K562 (cell line): Measurements from ENCODE around the gene URM1. TPM values are rescaled to one million over a fixed set of nuclear protein-coding genes. Genes with fewer than 3 reads are reported as not detected.

Experiments
- BHLHE40 ChIP-seq: IDR thresholded peaks from 2 replicates; pipeline ENCODE4 v1.6.1; 2011; ENCODE audit warnings: low read length, improper control_type of control experiment
- CXXC5 ChIP-seq: fragments of 250-450 bp; sonication (Bioruptor Pico); IDR thresholded peaks from 2 replicates; pipeline ENCODE4 v1.8.0; 2022; ENCODE audit warnings: inconsistent platforms, mild to moderate bottlenecking, moderate library complexity
- ELK1 ChIP-seq: sonication (generic); formaldehyde crosslinking; IDR thresholded peaks from 2 replicates; pipeline ENCODE4 v1.8.1; 2022; ENCODE audit warnings: missing genetic modification reagents
- EP400 ChIP-seq: fragments of 450-650 bp; IDR thresholded peaks from 2 replicates; pipeline ENCODE4 v1.6.1; 2017; ENCODE audit warnings: antibody characterized with exemption, mild to moderate bottlenecking, moderate library complexity
- FOXP4 ChIP-seq: sonication (generic); formaldehyde crosslinking; IDR thresholded peaks from 2 replicates; pipeline ENCODE4 v1.8.0; 2022; ENCODE audit warnings: mild to moderate bottlenecking, missing genetic modification reagents, borderline replicate concordance
- HEY1 ChIP-seq: fragments of 250-450 bp; sonication (Bioruptor Pico); IDR thresholded peaks from 2 replicates; pipeline ENCODE4 v1.5.0; 2020; ENCODE audit warnings: mild to moderate bottlenecking, moderate library complexity, borderline replicate concordance
- MED1 ChIP-seq: sonication (generic); formaldehyde crosslinking; IDR thresholded peaks from 2 replicates; pipeline ENCODE4 v1.8.1; 2023; ENCODE audit warnings: missing genetic modification reagents, borderline replicate concordance
- MXI1 ChIP-seq: IDR thresholded peaks from 2 replicates; pipeline ENCODE4 v1.6.1; 2011; ENCODE audit warnings: low read depth, mild to moderate bottlenecking, improper control_type of control experiment, low read length
- PPARD ChIP-seq: fragments of 250-450 bp; sonication (Bioruptor Pico); IDR thresholded peaks from 2 replicates; pipeline ENCODE4 v1.8.0; 2022; ENCODE audit warnings: inconsistent platforms, mild to moderate bottlenecking, moderate library complexity
- PTRF ChIP-seq: fragments of 450-650 bp; IDR thresholded peaks from 2 replicates; pipeline ENCODE4 v1.6.1; 2016; ENCODE audit warnings: mild to moderate bottlenecking, missing genetic modification characterization, missing compliant biosample characterization
- RBM22 ChIP-seq: fragments of 200-400 bp; formaldehyde crosslinking; IDR thresholded peaks from 2 replicates; pipeline ENCODE4 v1.6.1; 2018; ENCODE audit warnings: low read length, low read depth; ENCODE audit not compliant: poor library complexity, severe bottlenecking
- RREB1 ChIP-seq: fragments of 250-450 bp; sonication (Bioruptor Pico); IDR thresholded peaks from 2 replicates; pipeline ENCODE4 v1.4.0; 2020
- ZNF696 ChIP-seq: fragments of 250-450 bp; sonication (Bioruptor Pico); conservative IDR thresholded peaks from 2 replicates; pipeline ENCODE4 v1.4.0; 2020; ENCODE audit warnings: mild to moderate bottlenecking, moderate library complexity
- ZNF77 ChIP-seq: fragments of 250-450 bp; sonication (Bioruptor Pico); IDR thresholded peaks from 2 replicates; pipeline ENCODE4 v1.5.0; 2020
- polyA plus RNA-seq, 8 experiments: library from polyadenylated mRNA; depleted of rRNA in 4 of 8; stranded (reverse) in 5 of 8; unstranded in 3 of 8; fragments of >200 nt; fragmentation: Nextera tagmentation in 2 of 8; fragmentation: Illumina TruSeq in 1 of 8; extraction: Ambion mirVana in 2 of 8; extraction: Trizol in 1 of 8; gene quantifications; 2 replicates each; pipeline versions ENCODE4 v1.2.1 to v1.2.3, GENCODE V29; 2011 to 2014; ENCODE audit warnings: inconsistent platforms in 1 of 8, missing spikeins in 1 of 8
- total RNA-seq, 7 experiments: library from RNA; depleted of rRNA in 6 of 7; stranded (reverse); fragments of >200 nt in 6 of 7; fragmentation: Illumina TruSeq in 2 of 7; extraction: Trizol in 2 of 7; gene quantifications; 2 replicates each; pipeline versions ENCODE4 v1.2.1 to v1.2.3, GENCODE V29; 2011 to 2021; ENCODE audit warnings: low replicate concordance in 1 of 7
- TF ChIP-seq, protein P1 (sequence below): sonication (generic); formaldehyde crosslinking; IDR thresholded peaks from 2 replicates; pipeline ENCODE4 v1.8.1; 2023; ENCODE audit warnings: mild to moderate bottlenecking, missing genetic modification reagents
- TF ChIP-seq, protein P2 (sequence below): fragments of 450-650 bp; IDR thresholded peaks from 2 replicates; pipeline ENCODE4 v1.6.1; 2017; ENCODE audit warnings: antibody characterized with exemption

URM1 gene
- total and polyA plus RNA-seq, 9 of the 15 experiments (the other 6 are each of a cell fraction or from before 2014, with no cell fraction given) = 10.1 to 88.9 (median 53.3) TPM

DNA sequence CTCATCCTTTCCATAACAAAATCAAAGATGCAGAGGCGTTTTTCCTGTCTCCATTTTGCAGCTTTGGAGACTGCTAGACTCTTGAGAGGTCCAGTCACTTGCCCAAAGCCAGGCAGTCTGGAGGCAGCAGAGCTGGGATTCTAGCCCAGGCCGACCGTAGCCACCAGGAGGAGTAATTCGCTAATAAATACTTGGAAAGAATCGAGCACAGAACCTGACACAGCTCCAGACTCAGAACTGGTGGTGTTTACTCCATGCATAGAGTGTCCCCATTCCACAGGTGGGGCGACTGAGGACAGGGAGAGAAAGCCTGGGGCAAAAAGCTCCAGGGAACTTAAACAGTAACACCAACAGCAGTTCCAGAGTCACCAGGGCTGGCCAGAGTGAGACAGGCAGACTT is 38.8 kb downstream of the URM1 start (continued):
- TF ChIP-seq, protein P1, sequence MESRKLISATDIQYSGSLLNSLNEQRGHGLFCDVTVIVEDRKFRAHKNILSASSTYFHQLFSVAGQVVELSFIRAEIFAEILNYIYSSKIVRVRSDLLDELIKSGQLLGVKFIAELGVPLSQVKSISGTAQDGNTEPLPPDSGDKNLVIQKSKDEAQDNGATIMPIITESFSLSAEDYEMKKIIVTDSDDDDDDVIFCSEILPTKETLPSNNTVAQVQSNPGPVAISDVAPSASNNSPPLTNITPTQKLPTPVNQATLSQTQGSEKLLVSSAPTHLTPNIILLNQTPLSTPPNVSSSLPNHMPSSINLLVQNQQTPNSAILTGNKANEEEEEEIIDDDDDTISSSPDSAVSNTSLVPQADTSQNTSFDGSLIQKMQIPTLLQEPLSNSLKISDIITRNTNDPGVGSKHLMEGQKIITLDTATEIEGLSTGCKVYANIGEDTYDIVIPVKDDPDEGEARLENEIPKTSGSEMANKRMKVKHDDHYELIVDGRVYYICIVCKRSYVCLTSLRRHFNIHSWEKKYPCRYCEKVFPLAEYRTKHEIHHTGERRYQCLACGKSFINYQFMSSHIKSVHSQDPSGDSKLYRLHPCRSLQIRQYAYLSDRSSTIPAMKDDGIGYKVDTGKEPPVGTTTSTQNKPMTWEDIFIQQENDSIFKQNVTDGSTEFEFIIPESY (CRISPR knock-in tag) = peak; percentile 34; the same call in 1 of the 2 replicates
- no peak for TF ChIP-seq CXXC5 (CRISPR knock-in tag)
- TF ChIP-seq BHLHE40 = no peak
- no peak for TF ChIP-seq PTRF
- no peak for TF ChIP-seq MED1 (CRISPR knock-in tag)
- TF ChIP-seq, protein P2, sequence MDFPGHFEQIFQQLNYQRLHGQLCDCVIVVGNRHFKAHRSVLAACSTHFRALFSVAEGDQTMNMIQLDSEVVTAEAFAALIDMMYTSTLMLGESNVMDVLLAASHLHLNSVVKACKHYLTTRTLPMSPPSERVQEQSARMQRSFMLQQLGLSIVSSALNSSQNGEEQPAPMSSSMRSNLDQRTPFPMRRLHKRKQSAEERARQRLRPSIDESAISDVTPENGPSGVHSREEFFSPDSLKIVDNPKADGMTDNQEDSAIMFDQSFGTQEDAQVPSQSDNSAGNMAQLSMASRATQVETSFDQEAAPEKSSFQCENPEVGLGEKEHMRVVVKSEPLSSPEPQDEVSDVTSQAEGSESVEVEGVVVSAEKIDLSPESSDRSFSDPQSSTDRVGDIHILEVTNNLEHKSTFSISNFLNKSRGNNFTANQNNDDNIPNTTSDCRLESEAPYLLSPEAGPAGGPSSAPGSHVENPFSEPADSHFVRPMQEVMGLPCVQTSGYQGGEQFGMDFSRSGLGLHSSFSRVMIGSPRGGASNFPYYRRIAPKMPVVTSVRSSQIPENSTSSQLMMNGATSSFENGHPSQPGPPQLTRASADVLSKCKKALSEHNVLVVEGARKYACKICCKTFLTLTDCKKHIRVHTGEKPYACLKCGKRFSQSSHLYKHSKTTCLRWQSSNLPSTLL = no peak
- no peak for TF ChIP-seq PPARD (CRISPR knock-in tag)
- no peak for TF ChIP-seq ZNF696
- no peak for TF ChIP-seq MXI1
- no peak for TF ChIP-seq EP400
- no peak for TF ChIP-seq RBM22
- TF ChIP-seq HEY1 (CRISPR knock-in tag) = no peak
- no peak for TF ChIP-seq ELK1 (CRISPR knock-in tag)
- no peak for TF ChIP-seq ZNF77 (CRISPR knock-in tag)
- TF ChIP-seq RREB1 (CRISPR knock-in tag) = no peak
- no peak for TF ChIP-seq FOXP4 (CRISPR knock-in tag)
